Sigmoid colon (tissue), 7 donors: ENCODE measurements around the gene ARSH. TPM values are rescaled to one million over a fixed set of nuclear protein-coding genes. Genes with fewer than 3 reads are reported as not detected.

Experiments used
- DNase-seq: peaks from one replicate; pipeline ENCODE4 v3.0.0-alpha.2; 2019
- H3K27ac ChIP-seq, 4 donors: fragments of 200-600 bp; sonication (generic); one replicate each; pipeline ENCODE4 v1.5.1; 2016 to 2019; ENCODE audit warnings: mild to moderate bottlenecking in 1 of 4
- H3K27me3 ChIP-seq, 3 donors: fragments of 200-600 bp; sonication (generic); one replicate each; pipeline ENCODE4 v1.5.1; 2019; ENCODE audit warnings: mild to moderate bottlenecking in 1 of 3
- H3K36me3 ChIP-seq, 4 donors: fragments of 200-600 bp; sonication (generic); one replicate each; pipeline ENCODE4 v1.5.1; 2016 to 2019
- H3K4me1 ChIP-seq, 4 donors: fragments of 200-600 bp; sonication (generic); one replicate each; pipeline ENCODE4 v1.5.1; 2017 to 2019
- H3K4me3 ChIP-seq, 4 donors: fragments of 200-600 bp; sonication (generic); one replicate each; pipeline ENCODE4 v1.5.1; 2017 to 2019; ENCODE audit warnings: mild to moderate bottlenecking in 2 of 4, moderate library complexity in 1 of 4
- H3K9me3 ChIP-seq, 4 donors: fragments of 200-600 bp in 3 of 4; sonication (generic) in 3 of 4; one replicate each; pipeline versions ENCODE4 v1.5.1 to v1.6.1; 2013 to 2019
- CTCF ChIP-seq, 4 experiments: fragments of 450-650 bp in 3 of 4; fragments of 200-600 bp in 1 of 4; IDR thresholded peaks; one replicate each; pipeline ENCODE4 v1.5.1; 2016 to 2019; ENCODE audit warnings: antibody characterized with exemption in 4 of 4, mild to moderate bottlenecking in 3 of 4, moderate library complexity in 2 of 4
- EP300 ChIP-seq, 4 donors: sonication (generic); formaldehyde crosslinking; IDR thresholded peaks; one replicate each; pipeline ENCODE4 v1.6.1; 2017; ENCODE audit warnings: antibody characterized with exemption in 4 of 4
- POLR2A ChIP-seq, 2 donors: fragments of 450-650 bp; IDR thresholded peaks; one replicate each; pipeline ENCODE4 v1.6.1; 2016; ENCODE audit warnings: antibody characterized with exemption in 2 of 2, mild to moderate bottlenecking in 2 of 2, moderate library complexity in 2 of 2
- POLR2AphosphoS5 ChIP-seq, 4 donors: sonication (generic); formaldehyde crosslinking; IDR thresholded peaks; one replicate each; pipeline ENCODE4 v1.6.1; 2017; ENCODE audit warnings: antibody characterized with exemption in 4 of 4
- WGBS, 2 donors: extraction: QIAGEN DNeasy Blood & Tissue Kit; methylation state at CpG; one replicate each; pipeline ENCODE4 v1.1.7; 2013; 5-methylcytosine and 5-hydroxymethylcytosine counted together
- intact Hi-C: fragments of 100-400 bp; cut with DNase I; formaldehyde crosslinking; loops from one replicate; pipeline ENCODE4 v1.15.1; 2023
- polyA plus RNA-seq, 3 donors: library from polyadenylated mRNA; stranded (reverse); fragments of 200-250 nt; gene quantifications; one replicate each; pipeline ENCODE4 v1.2.3, GENCODE V29; 2013
- total RNA-seq, 4 donors: library from RNA; depleted of rRNA; stranded (reverse); fragments of >200 nt; gene quantifications; one replicate each; pipeline ENCODE4 v1.1.0, GENCODE V29; 2016
- donor health status: healthy with polysubstance abuse.
- donor health status: Bipolar disorder and iron deficiency.
- donor health status: healthy.

Gene ARSH
- total and polyA plus RNA-seq, 7 donors = not detected

- TF ChIP-seq POLR2AphosphoS5 (IDR thresholded peaks at IDR 0.05) (no peak), POLR2A (IDR thresholded peaks at IDR 0.05) (no peak), CTCF (IDR thresholded peaks at IDR 0.05) (no peak), EP300 (IDR thresholded peaks at IDR 0.05) (no peak)
- no peak for DNase-seq
- 83 to 91% methylated on average over 2 of the region's 2 CpGs for WGBS, 2 donors
- Histone ChIP-seq H3K27me3 (no peaks in the 10 kb centered on the region), H3K36me3 (no peaks in the 10 kb centered on the region), H3K9me3 (no peaks in the 10 kb centered on the region), H3K27ac (no peak overlapping the region), H3K4me1 (no peaks in the 10 kb centered on the region), H3K4me3 (no peak overlapping the region)
- intact Hi-C loops = no loop called here
Measured at GRCh38 chrX:3010532-3010931, 4.2 kb downstream of the ARSH start.

- Histone ChIP-seq H3K27me3 (no peaks in the 10 kb centered on the region), H3K9me3 (peaks cover 0 to 3% (median 0%) of the 10 kb centered on the region in 4 donors), H3K4me1 (no peaks in the 10 kb centered on the region), H3K27ac (no peak overlapping the region), H3K36me3 (no peaks in the 10 kb centered on the region), H3K4me3 (no peak overlapping the region)
- TF ChIP-seq EP300 (IDR thresholded peaks at IDR 0.05) (no peak), POLR2A (IDR thresholded peaks at IDR 0.05) (no peak), CTCF (IDR thresholded peaks at IDR 0.05) (no peak), POLR2AphosphoS5 (IDR thresholded peaks at IDR 0.05) (no peak)
- no peak for DNase-seq
- intact Hi-C loops = no loop called here
Measured at GRCh38 chrX:3017492-3017891, 11.1 kb downstream of the ARSH start.

- H3K9me3 ChIP-seq = no peaks in the 10 kb centered on the region
- H3K27me3 ChIP-seq = no peaks in the 10 kb centered on the region
- DNase-seq = no peak
- H3K27ac ChIP-seq = no peak overlapping the region
- no peaks in the 10 kb centered on the region for H3K36me3 ChIP-seq
- H3K4me3 ChIP-seq = no peak overlapping the region
- H3K4me1 ChIP-seq = no peaks in the 10 kb centered on the region
- 86 to 87% methylated on average over 8 of the region's 8 CpGs for WGBS, 2 donors
- TF ChIP-seq EP300 (IDR thresholded peaks at IDR 0.05) (no peak), POLR2A (IDR thresholded peaks at IDR 0.05) (no peak)
- intact Hi-C loops = no loop called here
Measured at GRCh38 chrX:3024176-3024575, 17.8 kb downstream of the ARSH start.

GRCh38 chrX:3026074-3026815 lies 19.9 kb downstream of the ARSH start:
- Histone ChIP-seq H3K4me1 (no peaks in the 10 kb centered on the region), H3K36me3 (no peaks in the 10 kb centered on the region), H3K4me3 (no peak overlapping the region), H3K27me3 (no peaks in the 10 kb centered on the region), H3K9me3 (no peaks in the 10 kb centered on the region), H3K27ac (no peak overlapping the region)
- no peak for TF ChIP-seq POLR2A (IDR thresholded peaks at IDR 0.05)
- TF ChIP-seq POLR2AphosphoS5 (IDR thresholded peaks at IDR 0.05) = no peak
- no peak for TF ChIP-seq EP300 (IDR thresholded peaks at IDR 0.05)
- TF ChIP-seq CTCF (IDR thresholded peaks at IDR 0.05) = no peak
- intact Hi-C loops = no loop called here
- no peak for DNase-seq
- 14 to 50% methylated on average over 10 of the region's 10 CpGs for WGBS, 2 donors

GRCh38 chrX:3029129-3029528 lies 22.8 kb downstream of the ARSH start:
- intact Hi-C loops = no loop called here
- Histone ChIP-seq H3K27ac (no peak overlapping the region), H3K4me1 (no peaks in the 10 kb centered on the region), H3K36me3 (no peaks in the 10 kb centered on the region), H3K9me3 (no peaks in the 10 kb centered on the region), H3K4me3 (no peak overlapping the region), H3K27me3 (no peaks in the 10 kb centered on the region)
- DNase-seq = no peak
- WGBS, 2 donors = 67 to 86% methylated on average over 13 of the region's 13 CpGs
- TF ChIP-seq POLR2AphosphoS5 (IDR thresholded peaks at IDR 0.05) = no peak
- TF ChIP-seq CTCF (IDR thresholded peaks at IDR 0.05) = no peak
- TF ChIP-seq POLR2A (IDR thresholded peaks at IDR 0.05) = no peak
- no peak for TF ChIP-seq EP300 (IDR thresholded peaks at IDR 0.05)
